ENCODE data around the gene NDUFB7.
"Not testable (repeated sequence)": the region's sequence is repeated elsewhere in the genome, so short reads cannot be mapped to it uniquely, and the experiment has no call there.

The NDUFB7 gene

DNA sequence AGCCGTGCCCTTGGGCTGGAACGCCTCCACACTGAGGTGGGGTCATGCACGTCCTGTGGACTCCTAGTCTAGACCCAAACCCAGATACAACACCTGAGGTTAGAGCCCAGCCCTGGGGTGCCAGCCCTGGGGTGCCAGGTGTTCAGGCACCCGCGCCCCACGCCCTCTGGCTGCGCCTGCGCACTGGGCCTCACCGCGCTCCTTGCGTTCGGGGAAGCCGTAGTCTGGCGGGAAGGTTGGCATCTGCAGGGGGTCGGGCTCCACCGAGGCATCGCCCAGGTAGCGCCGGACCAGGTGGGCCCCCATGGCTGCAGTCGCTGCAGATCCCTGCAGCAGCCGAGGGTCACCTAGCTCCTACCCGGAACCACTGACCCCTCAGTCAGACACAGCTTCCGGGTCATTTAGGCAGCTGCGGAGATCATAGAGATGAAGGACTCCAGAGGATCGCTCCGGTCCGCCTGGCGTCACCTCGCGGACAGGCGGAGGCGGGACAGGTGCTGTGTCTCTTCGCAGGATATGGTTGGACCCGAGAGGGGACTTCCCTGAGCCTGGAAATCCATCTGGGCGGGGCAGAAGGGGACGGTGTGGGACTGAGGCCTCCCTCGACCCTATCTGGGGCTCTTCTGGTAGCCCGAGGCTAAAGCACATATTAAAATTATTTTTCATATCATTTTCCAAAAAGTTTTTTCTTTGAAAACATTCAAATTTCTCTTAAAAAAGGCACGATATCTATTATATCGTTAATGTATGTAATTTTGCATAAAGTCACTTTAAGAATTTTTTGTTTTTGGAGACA is at the start of gene NDUFB7:
TSS of gene NDUFB7 (minus strand) at position 372 of the 796 bp plus-strand sequence. CDS start at position 306, 66 bp downstream.
- peak; percentile 92 for DNase-seq (ENCODE audit: low spot score)

DNA sequence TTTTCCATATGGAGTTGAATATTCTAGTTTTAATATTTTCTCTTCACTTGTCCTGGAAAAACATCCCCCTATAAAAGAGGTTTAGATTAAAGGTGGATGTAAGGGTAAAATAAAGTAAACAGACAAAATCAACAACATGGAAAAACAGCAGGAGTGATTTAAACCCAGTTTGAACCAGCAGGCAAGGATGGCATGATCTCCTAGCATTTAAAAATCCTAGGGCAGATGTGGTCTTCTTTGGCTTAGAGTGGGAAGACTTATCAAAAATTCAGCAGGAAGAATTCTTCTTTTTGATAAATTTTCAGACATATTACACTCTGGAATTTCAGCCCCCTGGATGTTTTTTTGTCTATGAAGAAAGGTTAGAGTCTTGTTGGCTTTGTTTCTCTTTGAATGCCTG is 47.5 kb upstream of the NDUFB7 start:
- no peak for DNase-seq (ENCODE audit: low spot score)

GRCh38 chr19:14616407-14616806 is 44.5 kb upstream of the NDUFB7 start:
- no peak for DNase-seq (ENCODE audit: low spot score)

GRCh38 chr19:14615623-14616022 is 43.8 kb upstream of the NDUFB7 start:
- no peak for DNase-seq (ENCODE audit: low spot score)

DNA sequence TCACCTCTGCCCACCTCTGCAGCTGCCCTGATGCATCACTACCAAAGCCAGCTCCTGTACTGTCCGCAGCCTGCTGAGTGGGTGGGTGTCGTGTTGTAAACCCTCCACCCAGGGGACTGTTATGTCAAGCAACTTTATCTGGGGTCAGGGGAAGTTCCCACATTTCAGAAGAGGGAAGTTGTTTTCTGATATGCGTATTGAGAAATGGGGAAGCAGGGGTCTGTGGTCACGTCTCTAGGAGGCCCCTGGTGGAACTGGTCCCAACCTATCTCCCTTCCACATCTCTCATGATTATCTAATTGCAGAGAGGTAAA is 42.2 kb upstream of the NDUFB7 start:
- DNase-seq (ENCODE audit: low spot score), result no peak

- DNase-seq (ENCODE audit: low spot score), result not testable (repeated sequence)
Observed at GRCh38 chr19:14613399-14614098, 41.7 kb upstream of the NDUFB7 start.

- DNase-seq (ENCODE audit: low spot score), result no peak
Observed at GRCh38 chr19:14612657-14613056, 40.8 kb upstream of the NDUFB7 start.

GRCh38 chr19:14612242-14612641 is 40.4 kb upstream of the NDUFB7 start:
- not testable (repeated sequence) for DNase-seq (ENCODE audit: low spot score)

DNA sequence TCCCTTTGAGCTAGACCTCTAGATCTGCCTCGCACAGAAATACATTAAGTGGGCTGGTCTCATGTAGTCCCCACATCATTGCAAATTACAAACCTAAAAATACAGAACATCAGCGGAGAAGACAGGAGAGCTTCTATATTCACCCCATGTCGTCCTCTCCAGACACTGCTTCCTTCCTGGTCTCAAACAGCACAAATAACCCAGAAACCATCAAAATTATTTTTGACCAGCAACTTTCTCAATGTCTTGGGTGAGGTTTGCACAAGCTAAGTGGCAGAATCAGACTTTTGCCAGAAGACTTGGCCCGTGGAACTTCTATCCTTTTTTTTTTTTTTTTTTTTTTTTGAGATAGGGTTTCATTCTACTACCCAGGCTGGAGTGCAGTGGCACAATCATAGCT is 39.2 kb upstream of the NDUFB7 start:
- no peak for DNase-seq (ENCODE audit: low spot score)

DNA sequence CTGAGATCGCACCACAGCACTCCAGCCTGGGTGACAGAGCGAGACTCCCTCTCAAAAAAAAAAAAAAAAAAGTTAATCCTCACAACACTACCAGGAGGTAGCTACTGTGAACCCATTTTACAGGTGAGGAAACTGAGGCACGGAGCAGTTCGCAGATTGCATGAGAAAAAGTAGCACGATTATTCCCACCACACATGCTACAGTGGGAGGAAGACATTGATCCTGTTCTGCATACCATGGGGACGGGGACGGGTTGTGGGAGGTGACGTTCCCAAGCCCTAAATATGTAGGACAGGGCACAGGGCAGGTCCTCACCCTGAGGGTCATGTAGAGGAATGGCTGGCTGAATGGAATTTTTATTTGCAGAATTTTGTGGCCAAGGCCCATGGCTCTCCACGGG is 34.8 kb upstream of the NDUFB7 start:
- DNase-seq (ENCODE audit: low spot score), result no peak

DNA sequence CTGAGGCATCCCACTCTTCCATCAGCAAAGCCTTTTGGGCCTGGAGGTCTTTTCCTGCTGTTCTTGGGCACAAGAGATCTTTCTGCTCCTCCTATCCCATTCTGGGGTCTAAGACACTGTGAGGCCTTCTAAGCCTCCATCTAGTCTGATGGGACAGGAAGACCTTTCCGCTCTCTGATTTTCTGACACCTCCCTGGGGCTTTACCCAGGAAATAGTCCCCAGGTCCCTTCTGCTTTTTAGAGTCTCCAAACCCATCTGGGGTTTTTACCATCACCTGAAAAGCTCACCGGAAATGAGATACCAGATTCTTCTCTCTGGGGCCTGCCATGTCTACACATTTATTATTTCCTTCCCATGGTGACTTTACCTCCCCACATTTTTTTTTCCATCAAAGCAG is 32.1 kb upstream of the NDUFB7 start:
- DNase-seq (ENCODE audit: low spot score), result no peak

GRCh38 chr19:14599548-14600147 is 27.8 kb upstream of the NDUFB7 start:
- no peak for DNase-seq (ENCODE audit: low spot score)

DNA sequence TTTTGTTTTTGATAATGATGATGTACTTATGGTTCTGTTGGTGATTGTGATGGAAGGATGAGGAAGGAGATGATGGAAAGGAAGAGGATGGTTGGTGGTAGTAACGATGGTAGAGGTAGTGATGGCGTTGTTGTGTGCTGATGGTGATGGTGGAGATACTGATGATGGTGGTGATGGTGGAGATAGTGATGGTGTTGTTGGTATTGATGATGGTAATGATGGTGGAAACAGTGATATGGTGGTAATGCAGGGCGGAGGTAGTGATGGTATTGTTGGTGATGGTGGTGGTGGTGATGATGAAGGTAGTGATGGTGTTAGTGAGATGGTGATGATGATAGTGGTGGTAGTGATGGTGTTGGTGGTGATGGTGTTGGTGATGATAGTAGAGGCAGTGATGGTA is 23.7 kb upstream of the NDUFB7 start:
- no peak for DNase-seq (ENCODE audit: low spot score)

- not testable (repeated sequence) for DNase-seq (ENCODE audit: low spot score)
Observed at GRCh38 chr19:14589433-14589832, 17.6 kb upstream of the NDUFB7 start.

GRCh38 chr19:14585187-14585586 is 13.3 kb upstream of the NDUFB7 start:
- not testable (repeated sequence) for DNase-seq (ENCODE audit: low spot score)

DNA sequence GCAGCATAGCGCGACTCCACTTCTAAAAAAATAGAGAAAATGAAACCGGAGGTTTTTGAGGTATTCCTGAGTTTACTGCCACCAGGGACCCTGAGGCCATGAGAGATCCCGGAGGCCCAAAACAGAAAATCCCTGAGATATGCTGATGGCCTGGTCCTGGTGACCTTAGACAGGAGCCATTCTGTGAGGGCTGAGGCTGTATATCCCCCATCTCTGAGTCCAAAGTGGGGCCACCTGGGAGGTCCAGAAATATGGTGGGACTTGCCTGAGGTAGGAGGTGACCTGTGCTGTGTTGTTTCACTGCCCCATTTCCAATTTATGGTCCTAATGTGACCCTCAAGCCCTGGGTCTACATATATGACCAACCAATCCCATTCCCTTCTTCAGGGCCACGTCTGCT is 12.5 kb upstream of the NDUFB7 start:
- not testable (repeated sequence) for DNase-seq (ENCODE audit: low spot score)

DNA sequence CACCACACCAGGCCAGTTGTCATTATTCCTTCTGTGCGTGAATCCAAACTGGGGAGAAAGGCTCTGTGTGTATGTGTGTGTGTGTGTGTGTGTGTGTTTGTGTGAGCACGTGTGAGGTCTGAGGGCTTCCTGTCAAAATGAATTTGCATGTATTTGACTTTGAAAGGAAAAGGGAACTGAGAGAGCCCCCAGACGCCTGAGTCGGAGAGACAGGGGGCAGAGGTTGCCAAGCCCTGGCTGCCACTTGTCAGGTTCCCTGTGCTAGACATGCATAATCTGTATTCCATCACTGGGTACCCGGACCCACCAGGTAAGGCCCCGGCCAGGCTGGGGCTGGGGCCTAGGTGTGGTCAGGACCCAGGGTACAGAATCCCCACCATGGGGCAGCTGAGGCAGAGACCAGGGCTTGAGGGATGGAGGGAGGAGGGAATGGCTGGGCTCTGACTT is 11.1 kb upstream of the NDUFB7 start, which contains the start of gene CLEC17A:
TSS of gene CLEC17A (plus strand) at position 191 of the 447 bp plus-strand sequence. CDS start at position 268, 77 bp downstream.
- DNase-seq (ENCODE audit: low spot score), result no peak

DNA sequence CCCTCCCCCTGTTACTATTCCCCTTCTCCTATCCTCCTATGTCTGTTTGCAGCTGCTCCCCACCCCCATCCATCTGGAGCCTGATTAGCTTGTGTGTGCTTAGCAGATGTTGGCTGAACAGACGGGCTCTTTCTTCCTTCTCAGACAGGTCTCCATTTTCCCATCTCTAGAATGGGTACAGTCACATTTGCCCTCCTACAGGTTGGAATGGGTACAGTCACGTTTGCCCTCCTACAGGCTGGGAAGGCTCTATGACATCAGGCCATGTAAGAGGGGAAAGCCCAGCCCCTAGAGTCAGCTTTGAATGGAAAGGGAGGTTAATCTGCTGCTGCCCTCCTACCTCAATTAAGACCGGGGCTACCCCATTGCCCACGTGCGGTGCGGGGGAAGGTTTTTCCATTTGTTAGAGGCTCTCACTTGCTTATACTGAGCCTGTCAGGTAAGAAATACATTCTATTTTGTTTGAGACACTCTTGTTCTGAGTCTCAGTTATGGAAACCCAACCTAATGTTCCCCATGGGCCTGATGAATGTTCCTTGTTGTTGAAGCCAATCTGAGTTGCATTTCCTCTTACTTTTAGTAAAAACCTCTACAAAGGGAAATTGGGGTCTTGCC is 8.9 kb upstream of the NDUFB7 start:
- no peak for DNase-seq (ENCODE audit: low spot score)

GRCh38 chr19:14577885-14578427 is 6.1 kb upstream of the NDUFB7 start:
- DNase-seq (ENCODE audit: low spot score), result no peak

- DNase-seq (ENCODE audit: low spot score), result no peak
Observed at GRCh38 chr19:14577264-14577663, 5.4 kb upstream of the NDUFB7 start.

DNA sequence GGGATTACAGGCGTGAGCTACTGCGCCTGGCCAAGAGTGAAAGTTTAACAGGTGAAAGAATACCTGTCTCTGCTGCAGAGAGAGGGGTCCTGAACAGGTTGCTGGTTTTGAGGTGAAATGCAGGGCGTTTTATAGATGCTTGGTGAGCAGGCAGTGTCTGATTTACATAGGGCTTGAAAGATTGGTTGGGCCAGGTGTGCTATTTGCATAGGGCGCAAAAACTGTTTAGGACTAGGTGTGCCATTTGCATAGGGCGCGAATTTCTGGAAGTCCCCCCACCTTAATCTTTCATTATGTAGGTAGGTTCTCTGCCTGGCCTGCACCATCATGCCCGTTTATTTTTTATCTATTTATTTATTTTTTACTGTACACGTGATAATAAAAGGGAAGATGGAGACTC is 4.5 kb upstream of the NDUFB7 start:
- DNase-seq (ENCODE audit: low spot score), result no peak

GRCh38 chr19:14575428-14575980 is 3.6 kb upstream of the NDUFB7 start:
- no peak for DNase-seq (ENCODE audit: low spot score)
